GM12878 (cell line): ENCODE data around the gene METTL3. TPM values are rescaled to one million over a fixed set of nuclear protein-coding genes. Genes with fewer than 3 reads are reported as not detected.

Source experiments
- ATAC-seq: fragments of 200-7000 bp; cut with Tn5 transposase; 3 replicates; pipeline ENCODE4 v1.9.1; 2020; ENCODE audit warnings: mild to moderate bottlenecking, moderate library complexity
- BruUV-seq: library from RNA; stranded (reverse); fragments of 400-500 nt; replicated peaks from 2 replicates; lab custom pipeline; 2021; lab: Mats Ljungman, UMichigan
- CTCF ChIA-PET: fragments of 300-600 bp; sonication (Branson Sonifier 250); formaldehyde crosslinking; extraction: SDS; loops from one replicate; lab custom pipeline; 2021; ENCODE audit warnings: inconsistent platforms; lab: Yijun Ruan, JAX
- POLR2A ChIA-PET: fragments of 350-600 bp; formaldehyde crosslinking; extraction: SDS; loops from one replicate; lab custom pipeline; 2021; ENCODE audit warnings: inconsistent platforms; lab: Charles Lee
- RAD21 ChIA-PET: fragments of 300-600 bp; sonication (Branson Sonifier 250); formaldehyde crosslinking; loops from one replicate; lab custom pipeline; 2023; ENCODE audit warnings: antibody characterized with exemption; ENCODE audit not compliant: unreplicated experiment; lab: Charles Lee
- SMC1A ChIA-PET: fragments of 300-600 bp; sonication (Branson Sonifier 250); formaldehyde crosslinking; loops from one replicate; lab custom pipeline; 2023; ENCODE audit not compliant: unreplicated experiment, uncharacterized antibody; lab: Charles Lee
- DNase-seq: peaks from one replicate; pipeline ENCODE4 v3.0.0-alpha.2; 2011; ENCODE audit warnings: low read depth, low spot score
- FAIRE-seq: peaks from 3 replicates; lab custom pipeline; 2011; peaks lifted over from hg19 to GRCh38; lab: Jason Lieb, UNC
- H2AFZ ChIP-seq: 2 replicates; pipeline ENCODE4 v1.6.0; 2011; ENCODE audit warnings: low read depth, low read length, control low read depth; ENCODE audit not compliant: control insufficient read depth
- H3K27ac ChIP-seq: 2 replicates; pipeline ENCODE4 v1.5.1; 2011; ENCODE audit warnings: control low read depth; ENCODE audit not compliant: control insufficient read depth, insufficient read depth
- H3K27me3 ChIP-seq, 2 experiments: replicated peaks in 1 of 2; 2 replicates each; pipeline versions ENCODE4 v1.6.0 to v1.6.1; 2011; ENCODE audit warnings: low read length in 1 of 2; ENCODE audit not compliant: control insufficient read depth in 2 of 2, insufficient read depth in 2 of 2
- H3K36me3 ChIP-seq, 2 experiments: 2 replicates each; pipeline ENCODE4 v1.5.1; 2011; ENCODE audit warnings: low read length in 1 of 2; ENCODE audit not compliant: control insufficient read depth in 2 of 2, insufficient read depth in 2 of 2
- H3K4me1 ChIP-seq: 2 replicates; pipeline ENCODE4 v1.6.1; 2011; ENCODE audit warnings: mild to moderate bottlenecking, low read length, moderate library complexity, mixed read lengths; ENCODE audit not compliant: control insufficient read depth, insufficient read depth
- H3K4me2 ChIP-seq: 2 replicates; pipeline ENCODE4 v1.6.0; 2011; ENCODE audit warnings: control low read depth; ENCODE audit not compliant: control insufficient read depth, insufficient read depth
- H3K4me3 ChIP-seq: fragments of 200-600 bp; sonication (generic); 2 replicates; pipeline ENCODE4 v1.5.1; 2016
- H3K79me2 ChIP-seq: 2 replicates; pipeline ENCODE4 v1.6.0; 2011; ENCODE audit warnings: low read length; ENCODE audit not compliant: control insufficient read depth, insufficient read depth
- H3K9ac ChIP-seq: 2 replicates; pipeline ENCODE4 v1.8.0; 2011; ENCODE audit warnings: low read length, control low read depth, mixed read lengths; ENCODE audit not compliant: control insufficient read depth, insufficient read depth
- H3K9me3 ChIP-seq: replicated peaks from 3 replicates; pipeline ENCODE4 v1.5.1; 2011; ENCODE audit warnings: mild to moderate bottlenecking, low read length; ENCODE audit not compliant: control insufficient read depth, insufficient read depth
- H4K20me1 ChIP-seq: 2 replicates; pipeline ENCODE4 v1.6.0; 2011; ENCODE audit not compliant: control insufficient read depth, insufficient read depth
- ETV6 ChIP-seq, 2 experiments: fragments of 450-650 bp in 1 of 2; IDR thresholded peaks in 1 of 2; conservative IDR thresholded peaks in 1 of 2; 2 replicates each; pipeline ENCODE4 v1.6.1; 2014; ENCODE audit warnings: antibody characterized with exemption in 1 of 2, borderline replicate concordance in 1 of 2, low read depth in 1 of 2, mild to moderate bottlenecking in 1 of 2, moderate library complexity in 1 of 2
- FOXM1 ChIP-seq: IDR thresholded peaks from 2 replicates; pipeline ENCODE4 v1.6.1; 2012; ENCODE audit warnings: low read depth, mild to moderate bottlenecking, inconsistent platforms, low read length, moderate library complexity
- GATAD2B ChIP-seq: fragments of 450-650 bp; conservative IDR thresholded peaks from 2 replicates; pipeline ENCODE4 v1.6.1; 2017; ENCODE audit warnings: low read depth, mild to moderate bottlenecking, moderate library complexity
- HDAC2 ChIP-seq: fragments of 200-600 bp; sonication (generic); IDR thresholded peaks from 2 replicates; pipeline ENCODE4 v1.6.1; 2017
- NKRF ChIP-seq: fragments of 450-650 bp; conservative IDR thresholded peaks from 2 replicates; pipeline ENCODE4 v1.6.1; 2017; ENCODE audit warnings: mild to moderate bottlenecking, moderate library complexity
- PBX3 ChIP-seq: IDR thresholded peaks from 2 replicates; pipeline ENCODE4 v1.6.1; 2011; ENCODE audit warnings: mild to moderate bottlenecking, low read depth, low read length, moderate library complexity; ENCODE audit not compliant: insufficient replicate concordance
- POU2F2 ChIP-seq: IDR thresholded peaks from 3 replicates; pipeline ENCODE4 v1.6.1; 2011; ENCODE audit warnings: low read depth, mild to moderate bottlenecking, low read length, borderline replicate concordance
- RB1 ChIP-seq: fragments of 450-650 bp; formaldehyde crosslinking; IDR thresholded peaks from 2 replicates; pipeline ENCODE4 v1.6.1; 2017; ENCODE audit warnings: mild to moderate bottlenecking, borderline replicate concordance
- SMARCA5 ChIP-seq: fragments of 450-650 bp; IDR thresholded peaks from 2 replicates; pipeline ENCODE4 v1.6.1; 2017; ENCODE audit warnings: mild to moderate bottlenecking
- WGBS: methylation state at CpG from one replicate; pipeline ENCODE4 v1.1.6; 2016; ENCODE audit warnings: low lambda C conversion rate; ENCODE audit not compliant: insufficient replicate concordance, insufficient coverage; ENCODE audit errors: missing lambda C conversion rate; 5-methylcytosine and 5-hydroxymethylcytosine counted together
- in situ Hi-C: fragments of 300-500 bp; cut with MboI; formaldehyde crosslinking; loops from 9 replicates; pipeline ENCODE4 v1.14.3; 2018; ENCODE audit warnings: mixed read lengths
- intact Hi-C: fragments of 100-400 bp; cut with micrococcal nuclease; formaldehyde crosslinking; loops from one replicate; pipeline ENCODE4 v1.14.2; 2022; ENCODE audit not compliant: unreplicated experiment
- polyA plus RNA-seq, 11 experiments: library from polyadenylated mRNA; depleted of rRNA in 4 of 11; unstranded in 6 of 11; stranded (reverse) in 5 of 11; fragments of >200 nt; fragmentation: Nextera tagmentation in 4 of 11; fragmentation: Illumina TruSeq in 1 of 11; extraction: Ambion mirVana in 4 of 11; extraction: Trizol in 1 of 11; gene quantifications; 1 replicate in 1 of 11; 2 replicates in 10 of 11; pipeline versions ENCODE4 v1.2.1 to v1.2.3, GENCODE V29; 2011 to 2016; ENCODE audit warnings: inconsistent platforms in 2 of 11, missing spikeins in 2 of 11, low read depth in 1 of 11
- total RNA-seq, 4 experiments: library from RNA; depleted of rRNA in 3 of 4; stranded (reverse); fragments of >200 nt in 3 of 4; fragmentation: Illumina TruSeq in 1 of 4; extraction: Trizol in 1 of 4; gene quantifications; 2 replicates each; pipeline versions ENCODE4 v1.2.1 to v1.2.3, GENCODE V29; 2013 to 2021
- TF ChIP-seq, protein P1 (sequence below): IDR thresholded peaks from 2 replicates; pipeline ENCODE4 v1.6.1; 2012; ENCODE audit warnings: low read depth, low read length, improper control_type of control experiment
- TF ChIP-seq, protein P2 (sequence below): IDR thresholded peaks from 2 replicates; pipeline ENCODE4 v1.6.1; 2012; ENCODE audit warnings: low read length, inconsistent platforms

Gene METTL3
- total and polyA plus RNA-seq, 10 of the 15 experiments (the other 5 are each of a cell fraction or from before 2014, with no cell fraction given): 32.8 to 165 (median 65.5) TPM

- no peak overlapping the region for H2AFZ ChIP-seq
- no peak for ATAC-seq
- H3K27me3 ChIP-seq: no peaks in the 10 kb centered on the region
- no peaks in the 10 kb centered on the region for H4K20me1 ChIP-seq
- BruUV-seq: no TSS peak
- H3K36me3 ChIP-seq: no peaks in the 10 kb centered on the region
- no peak for DNase-seq
- POLR2A ChIA-PET: no interaction called here
- no peak overlapping the region for H3K9ac ChIP-seq
- no peaks in the 10 kb centered on the region for H3K79me2 ChIP-seq
- in situ Hi-C loops (no loop called here), intact Hi-C loops (no loop called here)
- no peak overlapping the region for H3K4me2 ChIP-seq
- 55% methylated on average over 1 of the region's 1 CpG for WGBS
- H3K4me1 ChIP-seq: no peaks in the 10 kb centered on the region
- RAD21 ChIA-PET: interaction anchor here (3.1 kb wide), 1 partner anchor 22 kb away, joined by 10 read pairs; no protein-coding TSS in a partner anchor
- CTCF ChIA-PET: interaction anchor here (1.3 to 4.5 kb wide), 3 partner anchors 8 to 36 kb away, joined by 3 to 22 read pairs (median 4); no protein-coding TSS in a partner anchor
- no peak overlapping the region for H3K27ac ChIP-seq
- FAIRE-seq: no peak
- TF ChIP-seq, protein P1, sequence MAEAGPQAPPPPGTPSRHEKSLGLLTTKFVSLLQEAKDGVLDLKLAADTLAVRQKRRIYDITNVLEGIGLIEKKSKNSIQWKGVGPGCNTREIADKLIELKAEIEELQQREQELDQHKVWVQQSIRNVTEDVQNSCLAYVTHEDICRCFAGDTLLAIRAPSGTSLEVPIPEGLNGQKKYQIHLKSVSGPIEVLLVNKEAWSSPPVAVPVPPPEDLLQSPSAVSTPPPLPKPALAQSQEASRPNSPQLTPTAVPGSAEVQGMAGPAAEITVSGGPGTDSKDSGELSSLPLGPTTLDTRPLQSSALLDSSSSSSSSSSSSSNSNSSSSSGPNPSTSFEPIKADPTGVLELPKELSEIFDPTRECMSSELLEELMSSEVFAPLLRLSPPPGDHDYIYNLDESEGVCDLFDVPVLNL: no peak
- H3K4me3 ChIP-seq: no peak overlapping the region
- SMC1A ChIA-PET: interaction anchor here (1.0 kb wide), 2 partner anchors 10 to 22 kb away, joined by 3 to 4 read pairs; partner anchors contain the start of gene METTL3
- no peaks in the 10 kb centered on the region for H3K9me3 ChIP-seq
Observed at GRCh38 chr14:21520767-21521166, 9.6 kb upstream of the METTL3 start.

- H3K9ac ChIP-seq: no peak overlapping the region
- DNase-seq: no peak
- SMC1A ChIA-PET: interaction anchor here (1.5 kb wide), 1 partner anchor 20 kb away, joined by 7 read pairs; no protein-coding TSS in a partner anchor
- no peaks in the 10 kb centered on the region for H3K79me2 ChIP-seq
- H3K4me3 ChIP-seq: no peak overlapping the region
- CTCF ChIA-PET: interaction anchor here (0.7 to 4.5 kb wide), 3 partner anchors 10 to 38 kb away, joined by 3 to 22 read pairs (median 5); no protein-coding TSS in a partner anchor
- intact Hi-C loops (no loop called here), in situ Hi-C loops (no loop called here)
- no peak overlapping the region for H3K4me2 ChIP-seq
- POLR2A ChIA-PET: no interaction called here
- 51% methylated on average over 2 of the region's 2 CpGs for WGBS
- no peak overlapping the region for H3K27ac ChIP-seq
- FAIRE-seq: no peak
- no peaks in the 10 kb centered on the region for H3K27me3 ChIP-seq
- H4K20me1 ChIP-seq: no peaks in the 10 kb centered on the region
- RAD21 ChIA-PET: no interaction called here
- H3K4me1 ChIP-seq: no peaks in the 10 kb centered on the region
- ATAC-seq: no peak
- no peak overlapping the region for H2AFZ ChIP-seq
- no TSS peak for BruUV-seq
- H3K36me3 ChIP-seq: no peaks in the 10 kb centered on the region
- H3K9me3 ChIP-seq: no peaks in the 10 kb centered on the region
- TF ChIP-seq NKRF (no peak), PBX3 (no peak), ETV6 (conservative IDR thresholded peaks at IDR 0.05 in 1 of 2, IDR thresholded peaks at IDR 0.05 in 1 of 2; ENCODE audit: borderline replicate concordance in 1 of 2, low read depth in 1 of 2) (no peak), FOXM1 (no peak), HDAC2 (no peak), GATAD2B (no peak), SMARCA5 (no peak), RB1 (no peak), POU2F2 (no peak)
- TF ChIP-seq, protein P2, sequence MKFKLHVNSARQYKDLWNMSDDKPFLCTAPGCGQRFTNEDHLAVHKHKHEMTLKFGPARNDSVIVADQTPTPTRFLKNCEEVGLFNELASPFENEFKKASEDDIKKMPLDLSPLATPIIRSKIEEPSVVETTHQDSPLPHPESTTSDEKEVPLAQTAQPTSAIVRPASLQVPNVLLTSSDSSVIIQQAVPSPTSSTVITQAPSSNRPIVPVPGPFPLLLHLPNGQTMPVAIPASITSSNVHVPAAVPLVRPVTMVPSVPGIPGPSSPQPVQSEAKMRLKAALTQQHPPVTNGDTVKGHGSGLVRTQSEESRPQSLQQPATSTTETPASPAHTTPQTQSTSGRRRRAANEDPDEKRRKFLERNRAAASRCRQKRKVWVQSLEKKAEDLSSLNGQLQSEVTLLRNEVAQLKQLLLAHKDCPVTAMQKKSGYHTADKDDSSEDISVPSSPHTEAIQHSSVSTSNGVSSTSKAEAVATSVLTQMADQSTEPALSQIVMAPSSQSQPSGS: no peak
Observed at GRCh38 chr14:21518725-21519124, 7.6 kb upstream of the METTL3 start.
